Measurements from ENCODE around the gene PER3.

- TF ChIP-seq, protein P1, sequence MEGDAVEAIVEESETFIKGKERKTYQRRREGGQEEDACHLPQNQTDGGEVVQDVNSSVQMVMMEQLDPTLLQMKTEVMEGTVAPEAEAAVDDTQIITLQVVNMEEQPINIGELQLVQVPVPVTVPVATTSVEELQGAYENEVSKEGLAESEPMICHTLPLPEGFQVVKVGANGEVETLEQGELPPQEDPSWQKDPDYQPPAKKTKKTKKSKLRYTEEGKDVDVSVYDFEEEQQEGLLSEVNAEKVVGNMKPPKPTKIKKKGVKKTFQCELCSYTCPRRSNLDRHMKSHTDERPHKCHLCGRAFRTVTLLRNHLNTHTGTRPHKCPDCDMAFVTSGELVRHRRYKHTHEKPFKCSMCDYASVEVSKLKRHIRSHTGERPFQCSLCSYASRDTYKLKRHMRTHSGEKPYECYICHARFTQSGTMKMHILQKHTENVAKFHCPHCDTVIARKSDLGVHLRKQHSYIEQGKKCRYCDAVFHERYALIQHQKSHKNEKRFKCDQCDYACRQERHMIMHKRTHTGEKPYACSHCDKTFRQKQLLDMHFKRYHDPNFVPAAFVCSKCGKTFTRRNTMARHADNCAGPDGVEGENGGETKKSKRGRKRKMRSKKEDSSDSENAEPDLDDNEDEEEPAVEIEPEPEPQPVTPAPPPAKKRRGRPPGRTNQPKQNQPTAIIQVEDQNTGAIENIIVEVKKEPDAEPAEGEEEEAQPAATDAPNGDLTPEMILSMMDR (IDR thresholded peaks at IDR 0.05): no peak
- TF ChIP-seq POLR2A (IDR thresholded peaks at IDR 0.05) (no peak), EP300 (IDR thresholded peaks at IDR 0.05) (no peak)
Observed at GRCh38 chr1:7862211-7863060, 78.3 kb downstream of the PER3 start.
